SU-DHL-6 (cell line): Measurements from ENCODE around the gene GDI2.
"Not testable (repeated sequence)": the region's sequence is repeated elsewhere in the genome, so short reads cannot be mapped to it uniquely, and the experiment has no call there.

Source experiments
- H2AFZ ChIP-seq: fragments of 200-600 bp; sonication (generic); 2 replicates; pipeline ENCODE4 v1.6.1; 2014; ENCODE audit warnings: low read depth, mild to moderate bottlenecking, moderate library complexity, mixed read lengths, antibody characterized with exemption, low read length; ENCODE audit not compliant: severe bottlenecking
- H3F3A ChIP-seq: fragments of 200-600 bp; shearing (Covaris generic); 2 replicates; pipeline ENCODE4 v1.6.0; 2016; ENCODE audit warnings: antibody characterized with exemption, mild to moderate bottlenecking; ENCODE audit not compliant: insufficient read depth
- H3K27ac ChIP-seq: fragments of 200-600 bp; sonication (generic); 2 replicates; pipeline ENCODE4 v1.5.1; 2016; ENCODE audit warnings: low read depth, mild to moderate bottlenecking, low read length, moderate library complexity, mixed read lengths
- H3K27me3 ChIP-seq: fragments of 200-600 bp; sonication (generic), shearing (Covaris generic); 2 replicates; pipeline ENCODE4 v1.6.0; 2014; ENCODE audit warnings: mild to moderate bottlenecking, low read length
- H3K36me3 ChIP-seq: fragments of 200-600 bp; sonication (generic); 2 replicates; pipeline ENCODE4 v1.6.1; 2014; ENCODE audit warnings: mild to moderate bottlenecking, low read length, mixed read lengths
- H3K4me2 ChIP-seq: fragments of 300-600, 200-600 bp; shearing (Covaris generic), sonication (generic); 2 replicates; pipeline ENCODE4 v1.6.0; 2014; ENCODE audit warnings: low read length, low read depth, mild to moderate bottlenecking; ENCODE audit not compliant: poor library complexity, severe bottlenecking
- H3K4me3 ChIP-seq: fragments of 200-600 bp; sonication (generic); 2 replicates; pipeline ENCODE4 v1.5.1; 2014; ENCODE audit warnings: antibody characterized with exemption, low read length, mild to moderate bottlenecking, mixed read lengths; ENCODE audit not compliant: insufficient read depth, poor library complexity, severe bottlenecking
- H3K79me2 ChIP-seq: fragments of 200-600 bp; sonication (generic); 2 replicates; pipeline ENCODE4 v1.6.1; 2014; ENCODE audit warnings: mild to moderate bottlenecking, low read length, moderate library complexity; ENCODE audit not compliant: insufficient read depth
- H3K9ac ChIP-seq: fragments of 200-600 bp; sonication (generic); 2 replicates; pipeline ENCODE4 v1.7.0; 2014; ENCODE audit warnings: mild to moderate bottlenecking, low read length
- H3K9me2 ChIP-seq: fragments of 200-600 bp; sonication (generic); replicated peaks from 2 replicates; pipeline ENCODE4 v1.6.1; 2014; ENCODE audit warnings: low read length; ENCODE audit not compliant: insufficient read depth
- H3K9me3 ChIP-seq: fragments of 200-600 bp; sonication (generic); 2 replicates; pipeline ENCODE4 v1.6.1; 2014; ENCODE audit warnings: low read length, mixed read lengths; ENCODE audit not compliant: insufficient read depth
- H4K20me1 ChIP-seq: fragments of 200-600 bp; sonication (generic); 2 replicates; pipeline ENCODE4 v1.6.1; 2014; ENCODE audit warnings: low read depth, mild to moderate bottlenecking, antibody characterized with exemption, low read length, moderate library complexity, mixed read lengths
- CTCF ChIP-seq: fragments of 200-600 bp; sonication (generic); IDR thresholded peaks from one replicate; pipeline ENCODE4 v1.5.1; 2017; ENCODE audit warnings: antibody characterized with exemption, mild to moderate bottlenecking, low read length, moderate library complexity; ENCODE audit not compliant: insufficient read depth, poor library complexity, severe bottlenecking
- EZH2phosphoT487 ChIP-seq: fragments of 200-600 bp; sonication (generic), shearing (Covaris generic); conservative IDR thresholded peaks from 2 replicates; pipeline ENCODE4 v1.6.1; 2018; ENCODE audit warnings: mild to moderate bottlenecking, antibody characterized with exemption, low read length, moderate library complexity, mixed read lengths

GDI2 gene

GRCh38 chr10:5810225-5810624 lies 3.0 kb downstream of the GDI2 start:
- H3K9me3 ChIP-seq, result no peaks in the 10 kb centered on the region
- H3K4me3 ChIP-seq, result peak overlapping the region; percentile 99
- TF ChIP-seq CTCF (no peak), EZH2phosphoT487 (no peak)
- peak overlapping the region; percentile 86 for H3K4me2 ChIP-seq
- H3K79me2 ChIP-seq, result peaks cover 95% of the 10 kb centered on the region
- H3F3A ChIP-seq, result peaks cover 47% of the 10 kb centered on the region
- H3K36me3 ChIP-seq, result peaks cover 9% of the 10 kb centered on the region; the same call in 1 of the 2 replicates
- peaks cover 51% of the 10 kb centered on the region for H4K20me1 ChIP-seq
- peak overlapping the region; percentile 86 for H3K27ac ChIP-seq
- no peak overlapping the region for H2AFZ ChIP-seq
- H3K27me3 ChIP-seq, result no peaks in the 10 kb centered on the region
- H3K9me2 ChIP-seq, result no peaks in the 10 kb centered on the region
- peak overlapping the region; percentile 100 for H3K9ac ChIP-seq

GRCh38 chr10:5809527-5810154 lies 3.6 kb downstream of the GDI2 start:
- Histone ChIP-seq H4K20me1 (peaks cover 51% of the 10 kb centered on the region), H3K9me3 (no peaks in the 10 kb centered on the region), H3K9me2 (no peaks in the 10 kb centered on the region), H3K27ac (peak overlapping the region; percentile 86; the same call in 1 of the 2 replicates), H3K36me3 (peaks cover 9% of the 10 kb centered on the region; the same call in 1 of the 2 replicates), H3K4me2 (peak overlapping the region; percentile 86), H3K79me2 (peaks cover 95% of the 10 kb centered on the region), H3K27me3 (no peaks in the 10 kb centered on the region), H2AFZ (no peak overlapping the region), H3K9ac (peak overlapping the region; percentile 100), H3K4me3 (peak overlapping the region; percentile 99), H3F3A (peaks cover 41% of the 10 kb centered on the region)
- no peak for TF ChIP-seq CTCF
- TF ChIP-seq EZH2phosphoT487, result no peak

- Histone ChIP-seq H4K20me1 (peaks cover 57% of the 10 kb centered on the region), H3K9ac (peak overlapping the region; percentile 100), H3K79me2 (peaks cover 95% of the 10 kb centered on the region), H3K4me3 (peak overlapping the region; percentile 99), H3K4me2 (peak overlapping the region; percentile 86), H3F3A (peaks cover 36% of the 10 kb centered on the region)
- H3K27ac ChIP-seq, H3K36me3 ChIP-seq, H3K9me2 ChIP-seq, H2AFZ ChIP-seq, H3K27me3 ChIP-seq, H3K9me3 ChIP-seq: not testable (repeated sequence)
These were observed 4.3 kb downstream of the GDI2 start for GRCh38 chr10:5808783-5809392.

GRCh38 chr10:5806745-5807144 lies 6.5 kb downstream of the GDI2 start:
- peaks cover 100% of the 10 kb centered on the region for H3K79me2 ChIP-seq
- peak overlapping the region; percentile 63 for H3K27ac ChIP-seq
- H3K36me3 ChIP-seq, result peaks cover 17% of the 10 kb centered on the region; the same call in 1 of the 2 replicates
- H3K9ac ChIP-seq, result 0 out of 2 replicates have a peak overlapping the region, but pooled peaks have one; percentile 20
- no peaks in the 10 kb centered on the region for H3K27me3 ChIP-seq
- peak overlapping the region; percentile 21 for H3K4me3 ChIP-seq
- H3F3A ChIP-seq, result peaks cover 45% of the 10 kb centered on the region
- no peak for TF ChIP-seq EZH2phosphoT487
- TF ChIP-seq CTCF, result no peak
- no peak overlapping the region for H2AFZ ChIP-seq
- H3K9me3 ChIP-seq, result no peaks in the 10 kb centered on the region
- no peaks in the 10 kb centered on the region for H3K9me2 ChIP-seq
- peak overlapping the region; percentile 86 for H3K4me2 ChIP-seq
- peaks cover 71% of the 10 kb centered on the region for H4K20me1 ChIP-seq
